Measurements from ENCODE around the gene ARHGAP28. TPM values are rescaled to one million over a fixed set of nuclear protein-coding genes. Genes with fewer than 3 reads are reported as not detected.

Gene ARHGAP28
- total RNA-seq, 1 experiment from 2014 or later: 118 TPM

- no peak overlapping the region for H3K4me3 Mint-ChIP-seq (ENCODE audit: unreplicated experiment)
- H3K9me3 Mint-ChIP-seq (ENCODE audit: unreplicated experiment): no peaks in the 10 kb centered on the region
- no peaks in the 10 kb centered on the region for H3K27me3 Mint-ChIP-seq (ENCODE audit: insufficient read depth, unreplicated experiment)
- intact Hi-C loops (cut with micrococcal nuclease; ENCODE audit: unreplicated experiment): loop anchor here (5.0 kb wide), 1 partner anchor 49 kb away; no protein-coding TSS in a partner anchor
- no peak for DNase-seq
- Histone ChIP-seq H3K4me3 (ENCODE audit: low read depth, low read length) (no peak overlapping the region), H3K9me3 (no peaks in the 10 kb centered on the region), H3K4me1 (peaks cover 19% of the 10 kb centered on the region), H3K36me3 (ENCODE audit: control insufficient read depth, insufficient read depth, low read length) (no peaks in the 10 kb centered on the region), H3K27me3 (replicated peaks; ENCODE audit: control insufficient read depth, insufficient read depth, low read length) (no peaks in the 10 kb centered on the region)
- H3K4me1 Mint-ChIP-seq (ENCODE audit: low read depth, unreplicated experiment): peaks cover 16% of the 10 kb centered on the region
- no TSS peak for BruUV-seq (replicated peaks)
- ChIA-PET POLR2A (no interaction called here), CTCF (interaction anchor here (0.7 to 1.0 kb wide), 2 partner anchors 21 to 152 kb away, joined by 3 read pairs; no protein-coding TSS in a partner anchor)
- peaks cover 19% of the 10 kb centered on the region for H3K36me3 Mint-ChIP-seq (ENCODE audit: insufficient read depth, unreplicated experiment)
- no peak overlapping the region for H3K27ac Mint-ChIP-seq (ENCODE audit: unreplicated experiment)
- TF ChIP-seq CTCF (IDR thresholded peaks at IDR 0.05; ENCODE audit: insufficient read depth in 1 of 2, low read depth in 1 of 2, low read length in 1 of 2, severe bottlenecking in 1 of 2, unreplicated experiment in 1 of 2): no peak
Measured at GRCh38 chr18:6733758-6734157, 4.2 kb downstream of the ARHGAP28 start.

GRCh38 chr18:6734726-6735430 is 5.4 kb downstream of the ARHGAP28 start:
- H3K4me1 Mint-ChIP-seq (ENCODE audit: low read depth, unreplicated experiment): peaks cover 16% of the 10 kb centered on the region
- no peak overlapping the region for H3K27ac Mint-ChIP-seq (ENCODE audit: unreplicated experiment)
- no peaks in the 10 kb centered on the region for H3K27me3 ChIP-seq (replicated peaks; ENCODE audit: control insufficient read depth, insufficient read depth, low read length)
- no peaks in the 10 kb centered on the region for H3K9me3 Mint-ChIP-seq (ENCODE audit: unreplicated experiment)
- ChIA-PET CTCF (interaction anchor here (1.0 kb wide), 1 partner anchor 22 kb away, joined by 3 read pairs; no protein-coding TSS in a partner anchor), POLR2A (no interaction called here)
- no peaks in the 10 kb centered on the region for H3K36me3 ChIP-seq (ENCODE audit: control insufficient read depth, insufficient read depth, low read length)
- H3K4me3 Mint-ChIP-seq (ENCODE audit: unreplicated experiment): no peak overlapping the region
- peaks cover 19% of the 10 kb centered on the region for H3K4me1 ChIP-seq
- peaks cover 13% of the 10 kb centered on the region for H3K36me3 Mint-ChIP-seq (ENCODE audit: insufficient read depth, unreplicated experiment)
- DNase-seq: no peak
- H3K4me3 ChIP-seq (ENCODE audit: low read depth, low read length): no peak overlapping the region
- H3K9me3 ChIP-seq: no peaks in the 10 kb centered on the region
- no peaks in the 10 kb centered on the region for H3K27me3 Mint-ChIP-seq (ENCODE audit: insufficient read depth, unreplicated experiment)
- TF ChIP-seq CTCF (IDR thresholded peaks at IDR 0.05; ENCODE audit: insufficient read depth in 1 of 2, low read depth in 1 of 2, low read length in 1 of 2, severe bottlenecking in 1 of 2, unreplicated experiment in 1 of 2): no peak
- no TSS peak for BruUV-seq (replicated peaks)
- intact Hi-C loops (cut with micrococcal nuclease; ENCODE audit: unreplicated experiment): loop anchor here (5.0 kb wide), 1 partner anchor 47 kb away; no protein-coding TSS in a partner anchor

- intact Hi-C loops (cut with micrococcal nuclease; ENCODE audit: unreplicated experiment): no loop called here
- peaks cover 12% of the 10 kb centered on the region for H3K4me1 Mint-ChIP-seq (ENCODE audit: low read depth, unreplicated experiment)
Measured at GRCh38 chr18:6737833-6738232, 8.3 kb downstream of the ARHGAP28 start.

More at GRCh38 chr18:6737833-6738232, 8.3 kb downstream of the ARHGAP28 start:
- no peaks in the 10 kb centered on the region for H3K27me3 Mint-ChIP-seq (ENCODE audit: insufficient read depth, unreplicated experiment)
- no peak for DNase-seq
- peaks cover 27% of the 10 kb centered on the region for H3K36me3 Mint-ChIP-seq (ENCODE audit: insufficient read depth, unreplicated experiment)
- H3K27ac Mint-ChIP-seq (ENCODE audit: unreplicated experiment): no peak overlapping the region
- no peak overlapping the region for H3K4me3 ChIP-seq (ENCODE audit: low read depth, low read length)
- H3K27me3 ChIP-seq (replicated peaks; ENCODE audit: control insufficient read depth, insufficient read depth, low read length): no peaks in the 10 kb centered on the region
- no peaks in the 10 kb centered on the region for H3K36me3 ChIP-seq (ENCODE audit: control insufficient read depth, insufficient read depth, low read length)
- peaks cover 16% of the 10 kb centered on the region for H3K4me1 ChIP-seq
- ChIA-PET POLR2A (no interaction called here), CTCF (no interaction called here)
- no peak for TF ChIP-seq CTCF (IDR thresholded peaks at IDR 0.05; ENCODE audit: insufficient read depth in 1 of 2, low read depth in 1 of 2, low read length in 1 of 2, severe bottlenecking in 1 of 2, unreplicated experiment in 1 of 2)
- H3K9me3 ChIP-seq: no peaks in the 10 kb centered on the region
- no peak overlapping the region for H3K4me3 Mint-ChIP-seq (ENCODE audit: unreplicated experiment)
- BruUV-seq (replicated peaks): no TSS peak
- no peaks in the 10 kb centered on the region for H3K9me3 Mint-ChIP-seq (ENCODE audit: unreplicated experiment)

All from Caco-2 (cell line).